IMR-90 (cell line): ENCODE results near the gene TNS2.

ENCODE experiments used
- POLR2A ChIP-seq: IDR thresholded peaks from 2 replicates; pipeline ENCODE4 v1.6.1; 2012; ENCODE audit warnings: mild to moderate bottlenecking, low read depth, low read length
- RAD21 ChIP-seq: IDR thresholded peaks from 2 replicates; pipeline ENCODE4 v1.6.1; 2012; ENCODE audit warnings: low read length, improper control_type of control experiment
- RCOR1 ChIP-seq: IDR thresholded peaks from 2 replicates; pipeline ENCODE4 v1.6.1; 2012; ENCODE audit warnings: mild to moderate bottlenecking, low read length, improper control_type of control experiment; ENCODE audit not compliant: insufficient replicate concordance
- RFX5 ChIP-seq: IDR thresholded peaks from 2 replicates; pipeline ENCODE4 v1.8.0; 2012; ENCODE audit warnings: low read depth, mild to moderate bottlenecking, low read length, moderate library complexity
- TF ChIP-seq, protein P1 (sequence below): fragments of 150-350 bp; IDR thresholded peaks from 2 replicates; pipeline ENCODE4 v1.6.1; 2016; ENCODE audit warnings: low read depth, mild to moderate bottlenecking, low read length, moderate library complexity, borderline replicate concordance
- TF ChIP-seq, protein P2 (sequence below): conservative IDR thresholded peaks from 2 replicates; pipeline ENCODE4 v1.5.1; 2012; ENCODE audit warnings: mild to moderate bottlenecking, low read depth, low read length, improper control_type of control experiment
- TF ChIP-seq, protein P3 (sequence below): fragments of 150-350 bp; IDR thresholded peaks from 2 replicates; pipeline ENCODE4 v1.6.1; 2017; ENCODE audit warnings: mild to moderate bottlenecking, antibody characterized with exemption, low read length, low read depth

DNA sequence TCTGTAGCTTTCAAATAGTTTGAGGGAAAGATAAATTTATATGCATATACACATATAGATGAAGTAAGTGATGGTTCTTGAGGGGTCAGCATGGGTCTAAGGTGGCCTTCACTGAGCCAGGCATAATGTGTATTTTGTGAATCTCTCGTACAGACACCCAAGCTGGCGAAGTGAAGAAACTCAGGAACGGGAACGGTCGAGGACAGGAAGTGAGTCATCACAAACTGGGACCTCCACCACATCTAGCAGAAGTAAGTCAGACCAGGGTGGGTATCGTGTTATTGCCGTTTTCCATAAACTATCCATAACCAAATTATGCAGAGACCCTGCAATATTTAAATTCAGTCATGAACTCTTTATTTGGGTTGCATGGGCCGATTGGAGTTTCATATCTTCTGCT lies 15.4 kb upstream of the TNS2 start:
- TF ChIP-seq, protein P1, sequence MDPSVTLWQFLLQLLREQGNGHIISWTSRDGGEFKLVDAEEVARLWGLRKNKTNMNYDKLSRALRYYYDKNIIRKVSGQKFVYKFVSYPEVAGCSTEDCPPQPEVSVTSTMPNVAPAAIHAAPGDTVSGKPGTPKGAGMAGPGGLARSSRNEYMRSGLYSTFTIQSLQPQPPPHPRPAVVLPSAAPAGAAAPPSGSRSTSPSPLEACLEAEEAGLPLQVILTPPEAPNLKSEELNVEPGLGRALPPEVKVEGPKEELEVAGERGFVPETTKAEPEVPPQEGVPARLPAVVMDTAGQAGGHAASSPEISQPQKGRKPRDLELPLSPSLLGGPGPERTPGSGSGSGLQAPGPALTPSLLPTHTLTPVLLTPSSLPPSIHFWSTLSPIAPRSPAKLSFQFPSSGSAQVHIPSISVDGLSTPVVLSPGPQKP = no peak
- TF ChIP-seq, protein P2, sequence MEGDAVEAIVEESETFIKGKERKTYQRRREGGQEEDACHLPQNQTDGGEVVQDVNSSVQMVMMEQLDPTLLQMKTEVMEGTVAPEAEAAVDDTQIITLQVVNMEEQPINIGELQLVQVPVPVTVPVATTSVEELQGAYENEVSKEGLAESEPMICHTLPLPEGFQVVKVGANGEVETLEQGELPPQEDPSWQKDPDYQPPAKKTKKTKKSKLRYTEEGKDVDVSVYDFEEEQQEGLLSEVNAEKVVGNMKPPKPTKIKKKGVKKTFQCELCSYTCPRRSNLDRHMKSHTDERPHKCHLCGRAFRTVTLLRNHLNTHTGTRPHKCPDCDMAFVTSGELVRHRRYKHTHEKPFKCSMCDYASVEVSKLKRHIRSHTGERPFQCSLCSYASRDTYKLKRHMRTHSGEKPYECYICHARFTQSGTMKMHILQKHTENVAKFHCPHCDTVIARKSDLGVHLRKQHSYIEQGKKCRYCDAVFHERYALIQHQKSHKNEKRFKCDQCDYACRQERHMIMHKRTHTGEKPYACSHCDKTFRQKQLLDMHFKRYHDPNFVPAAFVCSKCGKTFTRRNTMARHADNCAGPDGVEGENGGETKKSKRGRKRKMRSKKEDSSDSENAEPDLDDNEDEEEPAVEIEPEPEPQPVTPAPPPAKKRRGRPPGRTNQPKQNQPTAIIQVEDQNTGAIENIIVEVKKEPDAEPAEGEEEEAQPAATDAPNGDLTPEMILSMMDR = no peak
- TF ChIP-seq RCOR1 (no peak), POLR2A (no peak), RFX5 (no peak), RAD21 (no peak)
- TF ChIP-seq, protein P3, sequence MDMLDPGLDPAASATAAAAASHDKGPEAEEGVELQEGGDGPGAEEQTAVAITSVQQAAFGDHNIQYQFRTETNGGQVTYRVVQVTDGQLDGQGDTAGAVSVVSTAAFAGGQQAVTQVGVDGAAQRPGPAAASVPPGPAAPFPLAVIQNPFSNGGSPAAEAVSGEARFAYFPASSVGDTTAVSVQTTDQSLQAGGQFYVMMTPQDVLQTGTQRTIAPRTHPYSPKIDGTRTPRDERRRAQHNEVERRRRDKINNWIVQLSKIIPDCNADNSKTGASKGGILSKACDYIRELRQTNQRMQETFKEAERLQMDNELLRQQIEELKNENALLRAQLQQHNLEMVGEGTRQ = no peak
